Stomach smooth muscle (tissue), 2 donors: ENCODE data around the gene PHF8.

Experiments
- H3K27ac ChIP-seq: one replicate; pipeline ENCODE4 v1.7.0; 2013; ENCODE audit warnings: mild to moderate bottlenecking, low read length, inconsistent platforms
- H3K27me3 ChIP-seq, 2 donors: one replicate each; pipeline ENCODE4 v1.7.0; 2013; ENCODE audit warnings: low read length in 2 of 2; ENCODE audit not compliant: insufficient read depth in 2 of 2, control insufficient read depth in 1 of 2
- H3K36me3 ChIP-seq, 2 donors: one replicate each; pipeline ENCODE4 v1.7.0; 2013; ENCODE audit warnings: low read length in 2 of 2; ENCODE audit not compliant: control insufficient read depth in 2 of 2, insufficient read depth in 2 of 2
- H3K4me1 ChIP-seq: one replicate; pipeline ENCODE4 v1.7.0; 2013; ENCODE audit warnings: low read length; ENCODE audit not compliant: control insufficient read depth, insufficient read depth
- H3K4me3 ChIP-seq, 2 donors: one replicate each; pipeline ENCODE4 v1.7.0; 2013; ENCODE audit warnings: low read length in 2 of 2
- H3K9ac ChIP-seq, 2 donors: one replicate each; pipeline ENCODE4 v1.7.0; 2013; ENCODE audit warnings: low read length in 2 of 2, mild to moderate bottlenecking in 1 of 2
- H3K9me3 ChIP-seq, 2 donors: one replicate each; pipeline ENCODE4 v1.7.0; 2013; ENCODE audit warnings: low read length in 2 of 2; ENCODE audit not compliant: control insufficient read depth in 2 of 2
- donor health status: healthy.
- donor health status: Pancreatic carcinoma.

The PHF8 gene

GRCh38 chrX:54044126-54044876, at the start of gene PHF8:
TSS of gene PHF8 (minus strand) at chrX:54044473. CDS start at chrX:54042728, 1,745 bp downstream.
- Histone ChIP-seq H3K36me3 (peaks cover 0 to 4% of the 10 kb centered on the region in 2 donors), H3K27ac (peak within 1 kb of the TSS; percentile 92), H3K9ac (peak within 1 kb of the TSS; percentile 85 to 86), H3K27me3 (no peaks in the 10 kb centered on the region), H3K9me3 (no peaks in the 10 kb centered on the region), H3K4me3 (peak within 1 kb of the TSS; percentile 70 to 80), H3K4me1 (no peaks in the 10 kb centered on the region)

DNA sequence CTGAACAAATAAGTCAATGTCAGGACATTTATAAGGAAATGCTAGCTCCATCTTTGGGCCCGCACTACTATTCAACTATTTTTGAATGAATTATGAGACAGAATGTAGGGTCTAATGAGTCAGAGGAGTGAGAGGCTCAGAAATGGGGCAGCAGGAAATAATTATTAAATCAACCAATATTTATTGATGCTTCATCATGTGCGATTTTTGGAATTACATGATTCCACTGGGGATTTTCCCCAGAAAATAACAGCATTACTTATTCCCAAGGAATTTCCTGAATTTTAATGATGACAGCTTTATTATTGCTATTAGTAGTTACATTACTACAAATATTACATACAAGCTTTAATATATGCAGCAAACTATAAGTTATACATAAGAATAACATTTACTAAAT, 49.3 kb upstream of the PHF8 start:
- Histone ChIP-seq H3K27ac (no peak overlapping the region), H3K9ac (no peak overlapping the region), H3K27me3 (peaks cover 0 to 2% of the 10 kb centered on the region in 2 donors), H3K9me3 (no peaks in the 10 kb centered on the region), H3K36me3 (peaks cover 0 to 5% of the 10 kb centered on the region in 2 donors), H3K4me1 (no peaks in the 10 kb centered on the region), H3K4me3 (no peak overlapping the region)

- H3K27me3 ChIP-seq = peaks cover 0 to 2% of the 10 kb centered on the region in 2 donors
- peaks cover 0 to 5% of the 10 kb centered on the region in 2 donors for H3K36me3 ChIP-seq
- H3K4me1 ChIP-seq = no peaks in the 10 kb centered on the region
- no peak overlapping the region for H3K4me3 ChIP-seq
- no peaks in the 10 kb centered on the region for H3K9me3 ChIP-seq
- H3K27ac ChIP-seq = no peak overlapping the region
- H3K9ac ChIP-seq = no peak overlapping the region
These were observed 48.9 kb upstream of the PHF8 start for GRCh38 chrX:54093159-54093558.

- Histone ChIP-seq H3K36me3 (peaks cover 0 to 5% of the 10 kb centered on the region in 2 donors), H3K4me3 (no peak overlapping the region), H3K27me3 (peaks cover 0 to 2% of the 10 kb centered on the region in 2 donors), H3K9me3 (no peaks in the 10 kb centered on the region), H3K9ac (no peak overlapping the region), H3K4me1 (no peaks in the 10 kb centered on the region), H3K27ac (no peak overlapping the region)
These were observed 46.6 kb upstream of the PHF8 start for GRCh38 chrX:54090880-54091279.

DNA sequence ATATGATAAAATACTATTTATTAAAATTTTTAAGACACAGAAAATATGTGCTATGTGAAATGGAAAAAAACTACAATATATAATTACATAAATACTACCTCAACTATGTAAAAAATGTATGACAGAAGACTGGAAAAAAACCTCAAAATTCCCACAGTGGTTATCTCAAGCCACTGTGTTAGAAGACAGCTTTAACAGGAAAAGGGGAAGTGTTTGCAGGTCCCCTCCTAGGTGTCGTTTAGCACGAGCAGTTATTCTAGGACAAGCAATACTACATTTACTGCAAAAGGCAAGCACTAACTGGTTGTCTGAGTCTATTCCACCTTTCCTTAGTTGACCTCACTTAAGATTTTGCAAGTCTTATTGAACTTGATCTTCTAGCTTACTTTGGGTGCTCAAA, 44.9 kb upstream of the PHF8 start:
- Histone ChIP-seq H3K27me3 (peaks cover 0 to 2% of the 10 kb centered on the region in 2 donors), H3K9me3 (no peaks in the 10 kb centered on the region), H3K4me3 (no peak overlapping the region), H3K36me3 (peaks cover 0 to 11% of the 10 kb centered on the region in 2 donors), H3K9ac (no peak overlapping the region), H3K27ac (no peak overlapping the region), H3K4me1 (no peaks in the 10 kb centered on the region)

DNA sequence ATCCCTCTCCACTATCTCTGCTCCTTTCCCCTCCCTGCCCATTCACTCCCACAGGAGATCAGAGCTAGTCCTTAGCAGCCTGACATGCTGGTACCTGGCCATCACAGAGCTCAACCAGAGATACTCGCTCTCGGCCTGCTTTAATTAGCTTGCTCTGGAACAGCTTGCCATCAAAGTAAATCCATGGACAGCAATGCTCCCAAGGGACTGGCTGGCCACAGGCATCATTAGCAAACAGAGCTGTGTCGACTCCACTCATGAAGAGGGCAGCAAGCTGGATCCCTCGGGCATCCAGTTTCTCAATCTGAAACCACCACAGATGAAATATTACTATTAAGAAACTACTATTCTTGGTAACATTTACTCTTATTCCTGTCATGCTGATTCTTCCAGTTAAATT, 43.4 kb upstream of the PHF8 start:
- H3K27me3 ChIP-seq = peaks cover 0 to 2% of the 10 kb centered on the region in 2 donors
- no peak overlapping the region for H3K27ac ChIP-seq
- no peaks in the 10 kb centered on the region for H3K9me3 ChIP-seq
- no peak overlapping the region for H3K4me3 ChIP-seq
- no peak overlapping the region for H3K9ac ChIP-seq
- no peaks in the 10 kb centered on the region for H3K4me1 ChIP-seq
- H3K36me3 ChIP-seq = peaks cover 0 to 14% of the 10 kb centered on the region in 2 donors

GRCh38 chrX:54085666-54086065, 41.4 kb upstream of the PHF8 start:
- Histone ChIP-seq H3K4me3 (no peak overlapping the region), H3K27ac (no peak overlapping the region), H3K27me3 (peaks cover 0 to under 1% of the 10 kb centered on the region in 2 donors), H3K36me3 (peaks cover 0 to 12% of the 10 kb centered on the region in 2 donors), H3K4me1 (no peaks in the 10 kb centered on the region), H3K9me3 (no peaks in the 10 kb centered on the region), H3K9ac (no peak overlapping the region)

DNA sequence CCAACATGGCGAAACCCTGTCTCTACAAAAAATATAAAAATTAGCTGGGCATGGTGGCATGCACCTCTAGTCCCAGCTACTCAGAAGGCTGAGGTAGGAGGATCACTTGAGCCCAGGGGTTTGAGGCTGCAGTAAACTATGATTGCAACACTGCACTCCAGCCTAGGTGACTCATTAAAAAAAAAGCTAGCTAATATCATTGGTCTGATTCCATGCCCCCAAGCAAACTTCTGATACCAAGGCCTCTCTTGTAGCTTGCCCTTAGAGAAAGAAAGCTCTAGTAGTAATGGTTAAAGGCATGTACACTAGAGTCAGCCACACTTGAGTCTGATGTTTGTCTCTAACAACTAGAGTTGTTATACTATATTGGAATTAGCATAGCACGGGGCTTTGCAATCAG, 32.6 kb upstream of the PHF8 start:
- no peaks in the 10 kb centered on the region for H3K4me1 ChIP-seq
- H3K4me3 ChIP-seq = no peak overlapping the region

DNA sequence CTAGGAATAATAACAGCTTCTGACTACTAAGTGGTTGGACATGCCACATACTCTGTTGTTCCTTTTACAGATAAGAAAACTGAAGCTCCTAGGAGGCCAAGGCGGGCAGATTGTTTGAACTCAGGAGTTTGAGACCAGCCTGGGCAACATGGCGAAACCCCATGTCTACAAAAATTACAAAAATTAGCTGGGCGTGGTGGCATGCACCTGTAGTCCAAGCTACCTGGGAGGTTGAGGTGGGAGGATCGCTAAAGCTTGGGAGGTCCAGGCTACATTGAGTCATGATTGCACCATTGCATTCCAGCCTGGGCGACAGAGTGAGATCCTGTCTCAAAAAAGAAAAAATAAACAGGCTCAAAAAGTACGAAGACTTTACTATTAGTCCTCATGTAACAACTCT, 30.6 kb upstream of the PHF8 start:
- no peaks in the 10 kb centered on the region for H3K9me3 ChIP-seq
- H3K4me3 ChIP-seq = no peak overlapping the region
- H3K36me3 ChIP-seq = peaks cover 4 to 9% of the 10 kb centered on the region in 2 donors
- no peaks in the 10 kb centered on the region for H3K4me1 ChIP-seq
- no peaks in the 10 kb centered on the region for H3K27me3 ChIP-seq
- H3K27ac ChIP-seq = no peak overlapping the region
- H3K9ac ChIP-seq = no peak overlapping the region

More for the DNA sequence above, 32.6 kb upstream of the PHF8 start:
- no peak overlapping the region for H3K9ac ChIP-seq
- H3K36me3 ChIP-seq = peaks cover 2 to 6% of the 10 kb centered on the region in 2 donors
- no peaks in the 10 kb centered on the region for H3K27me3 ChIP-seq
- H3K9me3 ChIP-seq = no peaks in the 10 kb centered on the region
- H3K27ac ChIP-seq = no peak overlapping the region

- peaks cover 0 to 2% of the 10 kb centered on the region in 2 donors for H3K27me3 ChIP-seq
- no peaks in the 10 kb centered on the region for H3K9me3 ChIP-seq
- H3K4me1 ChIP-seq = no peaks in the 10 kb centered on the region
- no peak overlapping the region for H3K27ac ChIP-seq
- H3K9ac ChIP-seq = no peak overlapping the region
- peaks cover 2 to 6% of the 10 kb centered on the region in 2 donors for H3K36me3 ChIP-seq
- H3K4me3 ChIP-seq = no peak overlapping the region
These were observed 23.5 kb upstream of the PHF8 start for GRCh38 chrX:54067766-54068165.

DNA sequence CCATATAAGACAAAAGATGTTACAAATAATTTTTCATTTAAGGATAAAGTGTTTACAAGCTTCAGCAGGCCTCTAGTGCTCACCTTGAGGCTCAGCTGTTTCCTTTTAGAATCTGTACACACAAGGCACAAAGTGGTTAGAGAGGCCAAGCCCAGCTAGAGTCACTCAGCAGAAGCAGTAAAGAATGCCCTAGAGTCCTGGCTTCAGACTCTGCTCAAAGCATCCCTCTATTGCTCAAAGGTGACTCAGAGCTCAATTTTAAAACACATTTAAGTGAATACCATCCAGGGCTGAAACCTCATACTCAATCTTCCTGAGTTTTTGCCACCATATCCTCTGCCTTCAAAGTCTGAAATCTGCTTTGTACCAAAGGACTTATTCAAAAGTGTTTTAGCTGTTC, 22.6 kb upstream of the PHF8 start:
- no peak overlapping the region for H3K4me3 ChIP-seq
- no peak overlapping the region for H3K9ac ChIP-seq
- peaks cover 0 to 2% of the 10 kb centered on the region in 2 donors for H3K27me3 ChIP-seq
- H3K36me3 ChIP-seq = peaks cover 2 to 3% of the 10 kb centered on the region in 2 donors
- H3K27ac ChIP-seq = no peak overlapping the region
- H3K4me1 ChIP-seq = no peaks in the 10 kb centered on the region
- no peaks in the 10 kb centered on the region for H3K9me3 ChIP-seq
